Urothelium cell line (cell line): ENCODE results near the gene CLEC7A.

Experiments used
- DNase-seq: peaks from one replicate; pipeline ENCODE4 v3.0.0; 2011; ENCODE audit warnings: low spot score, mixed read lengths
- FAIRE-seq: peaks from 2 replicates; lab custom pipeline; 2011; peaks lifted over from hg19 to GRCh38; lab: Jason Lieb, UNC

CLEC7A gene

DNA sequence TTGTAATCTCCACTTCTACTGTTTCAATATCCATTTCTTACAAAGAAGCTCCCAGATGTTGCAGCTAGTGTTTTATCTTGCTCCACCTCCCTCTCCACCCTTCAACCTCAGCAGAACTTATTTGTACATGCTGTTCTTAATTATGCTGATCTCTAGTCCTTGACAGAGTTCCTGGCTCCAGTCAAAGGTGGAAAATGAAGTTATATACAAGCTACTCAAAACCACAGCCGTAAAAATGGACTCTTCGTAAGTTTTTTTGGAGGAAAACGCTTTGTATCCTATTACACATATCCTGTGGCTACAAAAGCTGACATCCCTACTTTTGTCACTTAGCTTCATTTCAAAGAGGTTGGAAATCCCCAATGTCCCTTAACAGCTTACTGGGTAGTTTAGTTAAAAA, 32.5 kb downstream of the CLEC7A start:
- DNase-seq (no peak), FAIRE-seq (no peak)

DNA sequence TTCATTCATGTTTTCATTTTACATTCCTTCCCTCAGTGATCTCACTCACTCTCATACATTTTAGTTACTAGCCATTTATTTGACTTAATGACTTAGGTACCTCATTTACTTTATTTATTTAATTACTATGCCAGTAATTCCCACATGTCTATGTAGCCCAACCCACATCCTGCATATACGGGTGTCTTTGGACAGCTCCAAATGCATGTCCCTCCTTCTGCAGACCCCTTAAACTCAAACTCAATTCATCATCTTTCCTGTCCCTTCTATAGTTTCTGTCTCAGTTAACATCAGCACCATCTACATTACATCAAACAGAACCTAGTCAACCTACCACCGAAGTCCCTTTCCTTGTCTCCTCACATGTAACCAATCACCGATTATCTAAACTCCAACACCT, 34.0 kb downstream of the CLEC7A start:
- FAIRE-seq (no peak), DNase-seq (no peak)

DNA sequence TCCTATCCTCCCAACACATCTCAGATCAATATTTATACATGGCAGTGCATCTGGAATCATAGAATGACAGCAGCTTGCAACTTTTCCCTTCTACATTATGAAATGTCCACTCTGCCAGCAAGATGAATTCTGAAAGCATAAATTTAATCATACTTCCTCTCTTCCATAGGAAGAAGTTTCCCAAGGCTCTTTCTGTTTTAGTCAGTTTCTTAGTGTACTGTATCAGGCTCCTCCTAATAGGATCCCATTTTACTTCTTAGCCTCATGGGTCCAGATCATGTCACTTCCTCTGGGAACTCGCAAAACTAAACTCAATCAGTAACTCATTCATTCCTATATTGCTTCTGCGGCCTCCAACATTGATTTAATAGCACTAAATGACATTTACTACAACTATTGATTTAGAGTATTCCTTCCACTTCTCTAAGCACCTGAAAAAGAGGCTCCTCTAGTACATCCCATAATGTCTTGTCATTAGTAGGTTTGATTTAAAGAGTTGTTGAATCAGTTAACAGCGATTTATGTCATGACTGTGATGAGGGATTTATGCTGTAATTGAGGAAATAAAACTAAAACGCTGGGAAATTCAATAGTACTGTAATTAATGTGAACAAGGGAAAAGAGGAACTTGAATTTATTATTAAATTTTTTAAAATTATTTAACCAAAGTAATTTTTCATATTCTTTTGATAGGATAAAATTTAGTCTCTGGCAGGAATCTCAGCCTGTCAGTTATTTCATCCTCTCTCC, 35.2 kb downstream of the CLEC7A start:
- no peak for FAIRE-seq
- DNase-seq, result no peak

DNA sequence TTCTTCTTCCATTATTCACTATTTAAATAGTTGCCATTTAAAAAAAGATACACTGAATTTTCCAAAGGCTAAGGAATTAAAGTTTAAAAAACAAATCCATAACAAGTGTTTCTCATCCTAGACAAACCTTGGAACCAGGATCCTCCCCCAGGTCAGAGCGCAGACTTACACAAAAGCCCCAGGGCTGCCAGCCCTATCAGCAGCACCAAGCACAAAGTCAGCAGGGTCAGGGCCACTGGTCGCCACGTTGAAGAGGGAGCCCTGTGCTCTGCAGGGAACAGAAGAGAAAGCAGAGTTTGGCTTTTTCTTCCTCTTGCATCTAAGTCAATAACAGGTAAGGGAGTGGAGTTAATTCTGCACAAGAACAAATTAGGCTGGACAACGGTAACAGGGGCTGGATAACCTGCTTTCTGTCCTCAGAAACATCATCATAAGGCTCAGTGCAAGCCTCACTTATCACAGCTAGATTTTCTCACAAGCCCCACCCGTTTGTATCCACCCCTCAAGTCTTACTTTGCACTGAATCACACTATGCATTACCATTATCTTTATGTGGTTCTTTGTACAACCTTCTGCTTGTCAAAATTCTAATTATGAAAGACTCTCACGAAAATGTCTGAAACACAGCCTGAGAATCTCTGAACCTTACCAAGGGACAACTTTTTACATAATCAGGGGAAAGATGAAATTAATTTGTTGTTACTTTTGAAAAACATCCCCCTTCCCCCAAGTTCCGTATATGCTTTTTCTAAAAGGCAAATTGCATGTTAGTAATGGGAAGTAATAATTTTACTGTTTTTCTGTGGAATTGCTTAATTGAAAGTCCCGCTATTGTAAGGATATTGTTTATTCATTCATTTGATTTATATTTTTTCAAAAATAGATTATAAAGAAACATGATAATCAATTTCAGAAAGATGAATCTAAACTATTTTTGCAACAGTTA, 40.8 kb downstream of the CLEC7A start:
- no peak for FAIRE-seq
- no peak for DNase-seq

DNA sequence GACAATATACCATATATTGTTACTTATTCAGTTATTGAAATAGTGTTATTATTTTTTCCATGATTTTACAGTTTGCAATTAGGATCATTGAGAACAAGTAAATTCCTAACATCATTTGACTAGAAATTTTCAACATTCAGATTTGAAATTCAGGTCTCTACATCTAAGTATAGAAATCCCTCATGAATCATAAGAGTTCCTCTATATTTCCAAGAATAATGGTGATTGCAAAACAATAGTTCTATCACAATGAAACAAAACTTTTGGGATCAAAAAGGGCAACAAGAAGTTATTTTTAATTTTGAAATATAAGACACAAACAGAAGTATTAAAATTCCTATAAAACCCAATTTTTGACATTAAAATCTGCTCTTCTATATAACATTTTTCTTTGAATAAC, 42.0 kb downstream of the CLEC7A start:
- FAIRE-seq, result no peak
- no peak for DNase-seq

DNA sequence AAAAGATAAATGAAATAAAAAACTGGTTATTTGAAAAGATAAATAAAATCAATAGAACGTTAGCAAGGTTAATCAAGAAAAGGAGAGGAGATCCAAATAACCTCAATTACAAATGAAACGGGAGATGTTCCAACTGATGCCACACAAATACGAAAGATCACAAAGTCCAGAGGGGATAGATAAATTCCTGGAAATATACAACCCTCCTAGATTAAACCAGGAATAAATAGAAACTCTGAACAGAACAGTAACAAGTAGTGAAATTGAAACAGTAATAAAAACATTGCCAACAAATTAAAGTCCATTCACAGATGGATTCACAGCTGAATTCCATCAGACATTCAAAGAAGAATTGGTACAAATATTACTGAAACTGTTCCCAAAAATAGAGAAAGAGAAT, 43.6 kb downstream of the CLEC7A start:
- DNase-seq (no peak), FAIRE-seq (no peak)

DNA sequence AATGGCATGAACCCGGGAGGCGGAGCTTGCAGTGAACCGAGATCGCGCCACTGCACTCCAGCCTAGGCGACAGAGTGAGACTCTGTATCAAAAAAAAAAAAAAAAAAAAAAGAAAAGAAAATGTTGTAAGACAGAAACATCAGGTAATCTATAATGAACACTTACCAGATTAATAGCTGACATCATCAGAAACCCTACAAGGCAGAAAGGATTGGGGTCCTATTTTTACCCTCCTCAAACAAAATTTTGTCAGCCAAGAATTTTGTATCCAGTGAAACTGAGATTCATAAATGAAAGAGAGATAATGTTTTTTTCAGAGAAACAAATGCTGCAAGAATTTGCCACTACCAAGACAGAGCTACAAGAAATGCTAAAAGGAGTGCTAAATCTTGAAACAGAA, 45.3 kb downstream of the CLEC7A start:
- FAIRE-seq (no peak), DNase-seq (no peak)

DNA sequence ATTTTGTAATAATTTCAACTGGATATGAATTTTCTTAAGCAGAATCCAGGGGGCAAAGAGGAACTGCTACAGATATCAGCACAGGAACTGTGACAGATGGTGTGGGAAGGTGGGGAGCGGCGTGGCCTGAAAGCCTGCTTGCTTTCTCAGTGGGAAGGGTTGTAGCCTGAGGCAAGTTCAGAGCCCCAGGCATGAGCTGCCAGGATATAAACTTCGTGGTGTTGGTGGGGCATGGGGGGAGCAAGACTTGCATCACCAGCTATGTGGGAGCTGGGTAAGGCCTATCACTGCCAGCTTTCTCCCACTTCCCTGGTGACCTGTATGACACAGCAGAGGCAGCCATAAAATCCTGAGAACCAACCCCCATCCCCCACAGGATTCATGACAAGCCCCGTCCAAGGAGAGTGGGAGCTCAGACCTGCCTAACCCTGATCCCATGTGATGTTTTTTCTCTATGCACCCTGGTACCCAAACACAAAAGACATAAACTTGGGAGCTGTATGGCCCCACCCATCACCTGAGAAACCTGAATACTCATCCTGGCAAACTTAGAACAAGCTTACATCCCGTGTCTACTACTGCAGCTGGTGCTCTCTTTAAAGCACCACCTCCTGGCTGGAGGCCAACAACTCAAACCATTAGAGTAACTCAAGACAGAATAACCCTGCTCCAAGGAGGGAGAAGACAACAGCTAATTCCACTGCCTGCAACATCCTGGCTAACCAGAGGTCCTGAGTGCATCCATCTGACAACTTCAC, 47.7 kb downstream of the CLEC7A start:
- DNase-seq, result no peak
- no peak for FAIRE-seq

DNA sequence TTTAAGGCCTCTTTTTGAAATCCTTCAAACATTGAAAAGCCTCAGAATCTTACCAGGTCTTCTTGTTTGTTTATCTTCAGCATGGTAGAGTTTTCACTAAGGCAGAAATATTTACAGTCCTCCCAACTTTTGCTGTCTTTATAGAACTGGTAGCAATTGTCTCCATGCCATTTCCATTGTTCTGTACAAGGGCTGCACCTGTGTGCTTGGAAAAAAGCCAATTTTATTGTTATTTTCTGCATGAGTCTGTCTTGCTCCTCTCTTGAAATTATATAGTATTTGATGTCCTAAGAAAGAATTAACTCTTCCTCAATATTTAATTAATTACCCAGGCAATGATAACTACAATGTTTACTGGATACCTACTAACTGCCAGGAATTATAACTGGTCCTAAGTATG, 54.5 kb downstream of the CLEC7A start:
- DNase-seq (no peak), FAIRE-seq (no peak)

DNA sequence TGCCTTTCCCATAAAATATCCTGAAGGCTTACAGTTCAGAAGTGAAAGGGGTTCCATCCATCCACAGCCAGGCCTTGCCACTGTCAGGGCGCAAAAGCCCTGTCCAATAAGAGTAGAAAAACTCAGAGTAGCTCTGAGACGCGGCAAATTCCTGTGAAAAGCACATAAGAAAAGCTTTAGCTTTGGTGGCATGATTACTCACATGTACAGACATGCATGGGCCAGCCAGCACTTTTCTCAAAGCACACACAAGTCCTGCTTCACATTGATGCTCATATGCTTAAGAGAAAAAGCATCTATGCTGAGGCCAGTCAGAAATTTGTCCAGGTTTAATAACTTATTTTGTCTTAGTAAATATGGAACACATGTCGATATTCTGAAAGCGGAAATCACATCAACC, 56.7 kb downstream of the CLEC7A start:
- DNase-seq, result no peak
- FAIRE-seq, result no peak

DNA sequence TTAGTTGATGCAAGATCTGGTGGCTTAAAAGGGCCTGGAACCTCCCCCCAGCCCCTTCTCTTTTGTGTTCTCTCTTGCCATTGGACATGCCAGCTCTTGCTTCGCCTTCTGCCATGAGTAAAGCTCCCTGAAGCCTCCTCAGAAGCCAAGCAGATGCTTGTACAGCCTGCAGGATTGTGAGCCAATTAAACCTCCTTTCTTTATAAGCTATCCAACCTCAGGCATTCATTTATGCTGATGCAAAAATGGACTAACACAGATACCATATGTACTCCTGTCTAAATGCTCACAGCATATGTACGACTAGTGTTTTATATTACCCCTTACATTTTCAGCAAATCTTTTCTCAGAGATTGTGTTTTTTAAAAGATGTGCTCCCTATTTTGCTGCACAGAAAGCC, 57.9 kb downstream of the CLEC7A start:
- no peak for DNase-seq
- no peak for FAIRE-seq

DNA sequence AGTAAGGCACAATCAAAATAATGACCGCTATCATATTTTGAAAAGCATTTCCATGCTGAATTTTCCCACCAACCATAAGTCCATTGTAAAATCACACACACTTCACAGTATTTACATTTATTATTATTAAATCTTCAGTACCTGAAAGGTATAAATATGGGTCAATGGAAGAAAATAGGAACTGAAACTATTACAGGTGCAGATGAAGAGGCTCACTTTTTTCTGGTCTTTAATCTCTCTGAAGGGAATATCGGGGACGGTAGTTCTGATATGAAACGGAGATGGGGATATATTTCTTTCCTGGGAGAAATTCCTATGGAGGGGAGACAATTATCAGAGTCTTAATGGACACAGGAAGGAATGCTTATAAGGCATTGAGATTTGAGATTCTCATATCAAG, 59.6 kb downstream of the CLEC7A start:
- no peak for FAIRE-seq
- DNase-seq, result no peak

DNA sequence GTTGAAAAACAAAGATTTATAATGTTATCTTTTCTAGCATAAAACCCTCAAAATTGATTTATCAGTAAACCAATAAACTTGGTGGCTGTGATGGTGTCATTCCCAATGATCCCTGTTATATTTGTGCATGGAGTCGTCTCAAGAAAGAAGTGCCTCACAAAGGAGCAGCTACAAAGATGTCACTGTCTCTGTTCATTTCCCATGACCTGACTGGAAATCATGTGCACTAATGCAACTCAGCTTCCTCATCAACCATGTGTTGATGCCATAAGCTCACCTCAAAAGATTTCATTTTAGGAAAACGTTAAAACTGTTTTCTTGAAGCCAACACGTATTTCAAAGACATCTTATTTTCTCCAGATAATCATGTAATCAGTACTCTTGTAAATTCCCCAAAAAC, 60.0 kb downstream of the CLEC7A start:
- no peak for FAIRE-seq
- DNase-seq, result no peak

DNA sequence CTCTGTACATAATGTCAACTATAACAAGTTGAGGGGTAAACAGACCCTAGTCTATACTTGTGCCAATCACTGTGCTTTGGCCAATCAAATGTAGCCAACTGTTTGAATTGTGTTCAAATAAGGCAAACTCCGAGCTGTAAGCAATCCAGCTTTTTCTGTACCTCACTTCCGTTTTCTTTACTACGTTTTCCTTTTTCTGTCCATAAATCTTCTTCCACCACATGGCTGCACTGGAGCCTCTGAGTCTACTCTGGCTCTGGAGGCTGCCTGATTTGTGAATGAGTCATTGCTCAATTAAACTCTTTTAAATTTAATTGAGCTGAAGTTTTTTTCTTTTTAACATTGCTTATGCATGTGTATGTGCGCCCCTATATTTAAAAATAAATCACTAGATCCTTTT, 60.9 kb downstream of the CLEC7A start:
- FAIRE-seq, result no peak
- no peak for DNase-seq

DNA sequence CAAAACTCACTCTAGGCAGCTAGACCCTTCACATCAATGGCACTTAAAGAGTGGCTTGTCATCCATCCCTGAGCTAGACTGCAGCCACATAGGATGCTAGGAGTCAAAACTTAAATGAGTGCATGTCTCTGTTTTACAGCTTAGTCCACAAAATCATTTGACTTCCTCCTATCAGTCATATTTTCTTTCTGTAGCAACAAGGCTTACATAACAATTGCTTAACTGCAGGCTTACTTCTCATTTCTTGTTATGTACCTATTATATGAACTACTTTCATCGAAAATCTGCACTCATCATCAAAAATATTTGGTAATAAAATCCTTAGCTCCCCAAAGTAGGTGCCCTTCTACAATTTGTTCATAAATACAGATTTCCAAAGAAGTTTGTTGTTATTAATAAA, 61.4 kb downstream of the CLEC7A start:
- DNase-seq (no peak), FAIRE-seq (peak; percentile 46)

DNA sequence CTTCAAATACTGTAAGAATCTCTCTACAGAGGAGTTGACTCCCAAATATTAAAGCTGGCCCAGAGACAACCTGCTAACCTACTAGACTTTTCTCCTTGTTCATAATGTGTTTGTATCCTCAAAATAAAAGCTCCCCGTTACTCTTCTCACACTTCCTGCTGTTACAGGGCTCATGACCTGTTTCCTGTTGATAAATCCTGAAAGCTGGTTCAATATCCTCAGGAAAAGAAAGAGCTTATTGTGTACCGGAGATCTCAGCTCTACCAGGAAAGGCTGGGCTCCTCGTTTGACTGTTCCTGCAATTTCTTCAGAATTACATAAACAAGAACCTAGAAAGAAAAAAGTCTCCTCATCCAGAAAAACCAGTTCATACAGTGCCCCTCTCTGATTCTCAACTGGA, 62.1 kb downstream of the CLEC7A start:
- DNase-seq, result no peak
- FAIRE-seq, result no peak

DNA sequence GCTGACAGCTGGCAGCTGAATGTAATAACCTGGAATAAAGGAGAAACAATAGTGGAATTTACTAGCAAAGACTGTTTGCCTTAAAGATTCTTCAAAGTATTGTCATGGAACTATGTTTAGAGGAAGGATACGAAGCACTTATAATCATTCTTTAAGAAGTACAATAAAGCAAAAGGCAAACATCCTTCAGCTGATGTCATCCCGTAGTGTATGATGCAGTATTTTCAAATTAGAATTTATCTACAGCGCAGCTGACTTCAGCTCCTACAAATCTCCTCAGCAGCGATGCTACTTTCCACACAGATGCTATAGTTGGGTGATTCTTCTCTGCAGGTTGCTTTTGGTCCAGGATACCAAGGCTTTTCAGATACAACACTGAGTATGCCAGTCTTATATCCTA, 62.7 kb downstream of the CLEC7A start:
- DNase-seq (no peak), FAIRE-seq (no peak)
